Activated T-helper 1 cell treated with anti-CD3 and anti-CD28 coated beads, Interleukin-12 subunit alpha, Interleukin-12 subunit beta, Interleukin-2, Interleukin-4 antibody, amounts not matched to agents 30 ng/mL and 10 ng/mL and 1 ng/mL, durations not matched to agents 14 hours and 24 hours and 36 hours (primary cell): ENCODE results near the gene CNTN4. TPM values are rescaled to one million over a fixed set of nuclear protein-coding genes. Genes with fewer than 3 reads are reported as not detected.

Experiments used
- DNase-seq: peaks from one replicate; pipeline ENCODE4 v3.0.0; 2021; ENCODE audit warnings: low spot score
- H3K27ac Mint-ChIP-seq: one replicate; pipeline ENCODE4 v1.8.0; 2021; ENCODE audit warnings: mild to moderate bottlenecking, mixed read lengths
- H3K27me3 Mint-ChIP-seq: one replicate; pipeline ENCODE4 v1.8.0; 2022; ENCODE audit warnings: mild to moderate bottlenecking, moderate library complexity, mixed read lengths; ENCODE audit not compliant: insufficient read depth
- H3K36me3 Mint-ChIP-seq: one replicate; pipeline ENCODE4 v1.8.0; 2021; ENCODE audit warnings: low read depth, mixed read lengths
- H3K4me1 Mint-ChIP-seq: one replicate; pipeline ENCODE4 v1.8.0; 2021; ENCODE audit warnings: low read depth, mixed read lengths
- H3K4me3 Mint-ChIP-seq: one replicate; pipeline ENCODE4 v1.8.0; 2021; ENCODE audit warnings: mild to moderate bottlenecking, moderate library complexity, mixed read lengths
- H3K9me3 Mint-ChIP-seq: one replicate; pipeline ENCODE4 v1.8.0; 2021; ENCODE audit warnings: mixed read lengths
- intact Hi-C: fragments of 100-400 bp; cut with micrococcal nuclease; formaldehyde crosslinking; loops from one replicate; pipeline ENCODE4 v1.15.1; 2024
- total RNA-seq: library from RNA; stranded (reverse); gene quantifications from 2 replicates; pipeline ENCODE4 v1.2.3, GENCODE V29; 2022

CNTN4 gene
- total RNA-seq, 1 donor from 2014 or later, result not detected

- Mint-ChIP-seq H3K9me3 (no peaks in the 10 kb centered on the region), H3K4me3 (no peak overlapping the region), H3K36me3 (no peaks in the 10 kb centered on the region), H3K27ac (no peak overlapping the region), H3K27me3 (no peaks in the 10 kb centered on the region), H3K4me1 (no peaks in the 10 kb centered on the region)
- intact Hi-C loops, result no loop called here
- no peak for DNase-seq
These were observed 529.5 kb downstream of the CNTN4 start for GRCh38 chr3:2628117-2628516.

DNA sequence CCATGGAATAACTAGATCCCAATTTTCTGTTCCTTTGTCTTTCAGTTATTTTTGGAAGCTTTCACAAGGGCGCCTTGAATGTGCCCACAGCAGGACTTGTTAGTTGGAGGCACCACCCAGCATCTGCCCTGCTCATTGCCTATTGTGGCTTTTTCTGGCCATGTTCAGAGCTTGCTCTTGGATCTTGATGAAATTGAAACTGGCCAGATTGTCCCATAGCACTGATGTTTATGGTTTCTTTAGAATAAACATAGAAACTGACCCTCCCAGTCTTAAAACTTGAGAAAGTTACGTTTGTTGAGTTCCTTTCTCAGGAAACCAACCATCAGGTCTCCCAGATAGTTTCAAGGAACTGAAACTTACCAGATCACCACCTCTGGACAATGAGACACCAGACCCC, 536.8 kb downstream of the CNTN4 start:
- Mint-ChIP-seq H3K27me3 (peaks cover 4% of the 10 kb centered on the region), H3K4me1 (no peaks in the 10 kb centered on the region)

GRCh38 chr3:2643606-2644005, 544.9 kb downstream of the CNTN4 start:
- no peak for DNase-seq
- no peaks in the 10 kb centered on the region for H3K4me1 Mint-ChIP-seq
- H3K9me3 Mint-ChIP-seq, result no peaks in the 10 kb centered on the region
- H3K36me3 Mint-ChIP-seq, result no peaks in the 10 kb centered on the region
- H3K27ac Mint-ChIP-seq, result no peak overlapping the region
- intact Hi-C loops, result no loop called here
- H3K4me3 Mint-ChIP-seq, result no peak overlapping the region
- peaks cover 4% of the 10 kb centered on the region for H3K27me3 Mint-ChIP-seq

More for the DNA sequence above, 536.8 kb downstream of the CNTN4 start:
- H3K36me3 Mint-ChIP-seq, result no peaks in the 10 kb centered on the region
- no peak overlapping the region for H3K27ac Mint-ChIP-seq
- no peak for DNase-seq
- intact Hi-C loops, result no loop called here
- H3K9me3 Mint-ChIP-seq, result no peaks in the 10 kb centered on the region
- H3K4me3 Mint-ChIP-seq, result no peak overlapping the region

- Mint-ChIP-seq H3K4me3 (no peak overlapping the region), H3K27ac (no peak overlapping the region), H3K27me3 (no peaks in the 10 kb centered on the region), H3K36me3 (no peaks in the 10 kb centered on the region), H3K9me3 (no peaks in the 10 kb centered on the region), H3K4me1 (no peaks in the 10 kb centered on the region)
- no peak for DNase-seq
- intact Hi-C loops, result no loop called here
These were observed 546.3 kb downstream of the CNTN4 start for GRCh38 chr3:2645001-2645400.

- intact Hi-C loops, result no loop called here
- H3K9me3 Mint-ChIP-seq, result no peaks in the 10 kb centered on the region
- H3K4me3 Mint-ChIP-seq, result no peak overlapping the region
- H3K27me3 Mint-ChIP-seq, result no peaks in the 10 kb centered on the region
- H3K4me1 Mint-ChIP-seq, result no peaks in the 10 kb centered on the region
- DNase-seq, result no peak
- H3K27ac Mint-ChIP-seq, result no peak overlapping the region
- H3K36me3 Mint-ChIP-seq, result no peaks in the 10 kb centered on the region
These were observed 552.1 kb downstream of the CNTN4 start for GRCh38 chr3:2650746-2651145.

DNA sequence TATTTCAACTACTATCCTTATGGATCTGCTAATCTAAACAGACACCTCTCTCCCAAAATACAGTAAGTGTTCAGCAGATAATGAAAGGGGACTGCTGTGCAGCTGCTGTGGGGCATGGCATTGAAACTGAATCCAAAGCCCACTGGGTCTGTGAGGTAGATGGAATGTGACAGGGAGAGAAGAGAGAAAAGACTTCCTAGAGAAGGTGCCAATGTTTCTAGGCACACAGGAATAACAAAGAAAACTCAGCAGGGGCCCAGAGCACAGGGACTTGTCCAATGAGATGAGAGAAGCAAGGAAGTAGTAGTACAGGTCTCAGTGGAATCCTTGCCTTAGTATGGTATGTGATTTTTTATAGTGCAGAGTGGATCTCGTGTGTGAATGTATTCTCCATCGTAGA, 553.7 kb downstream of the CNTN4 start:
- H3K4me3 Mint-ChIP-seq, result no peak overlapping the region
- H3K36me3 Mint-ChIP-seq, result no peaks in the 10 kb centered on the region

GRCh38 chr3:2653706-2654105, 555.0 kb downstream of the CNTN4 start:
- DNase-seq, result no peak
- Mint-ChIP-seq H3K27me3 (no peaks in the 10 kb centered on the region), H3K9me3 (no peaks in the 10 kb centered on the region), H3K4me3 (no peak overlapping the region), H3K4me1 (no peaks in the 10 kb centered on the region), H3K36me3 (no peaks in the 10 kb centered on the region), H3K27ac (no peak overlapping the region)
- intact Hi-C loops, result no loop called here

More for the DNA sequence above, 553.7 kb downstream of the CNTN4 start:
- no peaks in the 10 kb centered on the region for H3K9me3 Mint-ChIP-seq
- H3K4me1 Mint-ChIP-seq, result no peaks in the 10 kb centered on the region
- intact Hi-C loops, result no loop called here
- H3K27me3 Mint-ChIP-seq, result no peaks in the 10 kb centered on the region
- no peak for DNase-seq
- H3K27ac Mint-ChIP-seq, result no peak overlapping the region

- no peak overlapping the region for H3K4me3 Mint-ChIP-seq
- H3K4me1 Mint-ChIP-seq, result no peaks in the 10 kb centered on the region
- no peak for DNase-seq
- H3K9me3 Mint-ChIP-seq, result no peaks in the 10 kb centered on the region
- no peaks in the 10 kb centered on the region for H3K27me3 Mint-ChIP-seq
- intact Hi-C loops, result no loop called here
- H3K36me3 Mint-ChIP-seq, result no peaks in the 10 kb centered on the region
- H3K27ac Mint-ChIP-seq, result no peak overlapping the region
These were observed 556.6 kb downstream of the CNTN4 start for GRCh38 chr3:2655229-2655701.

- H3K27ac Mint-ChIP-seq, result no peak overlapping the region
- H3K27me3 Mint-ChIP-seq, result no peaks in the 10 kb centered on the region
- H3K36me3 Mint-ChIP-seq, result no peaks in the 10 kb centered on the region
- H3K9me3 Mint-ChIP-seq, result no peaks in the 10 kb centered on the region
- no peak overlapping the region for H3K4me3 Mint-ChIP-seq
- intact Hi-C loops, result no loop called here
- no peak for DNase-seq
- H3K4me1 Mint-ChIP-seq, result no peaks in the 10 kb centered on the region
These were observed 558.4 kb downstream of the CNTN4 start for GRCh38 chr3:2656806-2657777.

GRCh38 chr3:2657971-2658370, 559.3 kb downstream of the CNTN4 start:
- intact Hi-C loops, result no loop called here

DNA sequence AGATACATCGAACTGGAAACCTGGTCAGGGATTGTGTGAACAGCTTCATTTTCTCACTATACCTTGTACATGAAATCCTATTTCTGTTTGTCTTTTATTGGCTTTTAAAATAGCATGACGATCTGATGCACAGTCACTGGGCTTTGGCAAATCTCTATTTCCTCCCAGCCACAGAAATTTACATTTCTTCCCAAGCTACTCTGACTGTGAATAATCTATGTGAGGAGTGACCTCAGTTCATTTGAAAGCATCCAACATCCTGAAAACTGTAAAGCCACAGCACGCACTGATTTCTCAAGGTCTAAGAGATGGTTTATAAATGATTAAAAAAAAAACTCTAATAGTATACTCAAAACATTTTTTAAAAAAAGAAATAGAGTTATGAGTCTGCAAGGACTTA, 561.2 kb downstream of the CNTN4 start:
- H3K36me3 Mint-ChIP-seq, result no peaks in the 10 kb centered on the region
- H3K27ac Mint-ChIP-seq, result no peak overlapping the region
- H3K4me1 Mint-ChIP-seq, result no peaks in the 10 kb centered on the region
- no peak for DNase-seq
- H3K9me3 Mint-ChIP-seq, result no peaks in the 10 kb centered on the region
- no peak overlapping the region for H3K4me3 Mint-ChIP-seq
- H3K27me3 Mint-ChIP-seq, result no peaks in the 10 kb centered on the region
- intact Hi-C loops, result no loop called here

More at GRCh38 chr3:2657971-2658370, 559.3 kb downstream of the CNTN4 start:
- Mint-ChIP-seq H3K27ac (no peak overlapping the region), H3K36me3 (no peaks in the 10 kb centered on the region), H3K27me3 (no peaks in the 10 kb centered on the region), H3K9me3 (no peaks in the 10 kb centered on the region), H3K4me1 (no peaks in the 10 kb centered on the region), H3K4me3 (no peak overlapping the region)
- no peak for DNase-seq

DNA sequence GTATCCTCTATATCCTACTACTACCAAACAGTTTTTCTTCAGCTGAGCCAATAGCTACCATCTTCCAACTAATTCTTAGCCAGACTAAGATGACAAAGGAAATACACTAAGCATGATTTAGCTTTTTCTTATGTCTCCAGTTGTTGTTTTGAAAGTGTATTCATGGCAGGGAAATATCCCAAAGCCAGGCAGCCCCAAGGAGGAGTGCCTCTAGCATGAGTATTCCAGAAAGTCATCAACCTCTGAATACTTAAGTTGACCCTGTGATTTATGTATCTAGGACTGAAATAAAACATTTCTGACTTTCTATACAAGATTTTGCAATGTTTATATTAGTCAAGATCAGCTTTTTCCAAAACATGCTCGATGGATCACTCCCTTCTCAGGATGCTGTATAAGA, 562.4 kb downstream of the CNTN4 start:
- Mint-ChIP-seq H3K9me3 (no peaks in the 10 kb centered on the region), H3K4me3 (no peak overlapping the region), H3K27me3 (no peaks in the 10 kb centered on the region), H3K4me1 (no peaks in the 10 kb centered on the region), H3K27ac (no peak overlapping the region), H3K36me3 (no peaks in the 10 kb centered on the region)
- no peak for DNase-seq
- intact Hi-C loops, result no loop called here

- Mint-ChIP-seq H3K4me1 (no peaks in the 10 kb centered on the region), H3K27me3 (no peaks in the 10 kb centered on the region)
These were observed 578.8 kb downstream of the CNTN4 start for GRCh38 chr3:2677501-2677900.

More at GRCh38 chr3:2677501-2677900, 578.8 kb downstream of the CNTN4 start:
- H3K36me3 Mint-ChIP-seq, result no peaks in the 10 kb centered on the region
- H3K9me3 Mint-ChIP-seq, result no peaks in the 10 kb centered on the region
- intact Hi-C loops, result no loop called here
- DNase-seq, result no peak
- H3K4me3 Mint-ChIP-seq, result no peak overlapping the region
- no peak overlapping the region for H3K27ac Mint-ChIP-seq
